Astrocyte of the cerebellum (primary cell): Measurements from ENCODE around the gene FBN2.

Source experiments
- DNase-seq: peaks from one replicate; pipeline ENCODE4 v3.0.0-alpha.2; 2011; ENCODE audit warnings: low read depth
- H3K4me3 ChIP-seq: 2 replicates; pipeline ENCODE4 v1.5.1; 2011; ENCODE audit warnings: mild to moderate bottlenecking, low read depth, low read length, moderate library complexity
- CTCF ChIP-seq: IDR thresholded peaks from 2 replicates; pipeline ENCODE4 v1.5.1; 2012; ENCODE audit warnings: low read length, low read depth, moderate library complexity, mild to moderate bottlenecking; ENCODE audit errors: missing control alignments
- in situ Hi-C: cut with HindIII; loops from 2 replicates; pipeline ENCODE4 v1.10.0; 2017; ENCODE audit warnings: low sequenced_read_pairs

The FBN2 gene

GRCh38 chr5:128273736-128274135, 264.3 kb downstream of the FBN2 start:
- in situ Hi-C loops, result no loop called here
- no peak overlapping the region for H3K4me3 ChIP-seq
- no peak for DNase-seq
- no peak for TF ChIP-seq CTCF

GRCh38 chr5:128271859-128272464, 266.1 kb downstream of the FBN2 start:
- peak; percentile 57 for DNase-seq
- in situ Hi-C loops, result no loop called here
- H3K4me3 ChIP-seq, result no peak overlapping the region
- TF ChIP-seq CTCF, result no peak

- DNase-seq, result no peak
- in situ Hi-C loops, result no loop called here
- H3K4me3 ChIP-seq, result no peak overlapping the region
- no peak for TF ChIP-seq CTCF
Observed at GRCh38 chr5:128271071-128271470, 267.0 kb downstream of the FBN2 start.

- TF ChIP-seq CTCF, result peak; percentile 5
- DNase-seq, result no peak
- no peak overlapping the region for H3K4me3 ChIP-seq
- in situ Hi-C loops, result no loop called here
Observed at GRCh38 chr5:128264564-128265360, 273.3 kb downstream of the FBN2 start.

DNA sequence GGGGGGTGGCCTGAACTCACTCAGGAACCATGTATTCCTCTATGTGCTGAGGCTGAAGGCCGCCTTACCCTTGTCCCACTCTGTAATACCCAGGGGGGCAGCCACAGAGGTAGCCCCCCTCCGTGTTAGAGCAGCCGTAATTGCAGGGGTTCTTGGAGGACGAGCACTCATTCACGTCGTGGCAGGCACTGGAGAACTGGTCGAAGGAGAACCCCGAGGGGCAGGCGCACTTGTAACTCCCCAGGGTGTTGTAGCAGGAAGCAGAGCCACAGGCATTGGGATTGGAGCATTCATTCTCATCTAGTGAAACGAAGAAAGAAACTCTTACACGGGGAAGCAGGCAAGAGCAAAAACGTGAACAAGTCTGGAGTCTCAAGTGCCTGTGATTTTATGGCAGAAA, 274.7 kb downstream of the FBN2 start:
- in situ Hi-C loops, result no loop called here
- no peak for DNase-seq
- TF ChIP-seq CTCF, result no peak
- H3K4me3 ChIP-seq, result no peak overlapping the region

- in situ Hi-C loops, result no loop called here
- no peak for TF ChIP-seq CTCF
- DNase-seq, result no peak
- no peak overlapping the region for H3K4me3 ChIP-seq
Observed at GRCh38 chr5:128262911-128263310, 275.1 kb downstream of the FBN2 start.
